GM18870 (cell line): ENCODE data around the gene VPREB3.
"Not testable (repeated sequence)": the region's sequence is repeated elsewhere in the genome, so short reads cannot be mapped to it uniquely, and the experiment has no call there.

Experiments used
- ATAC-seq: cut with Tn5 transposase; IDR thresholded peaks from one replicate; pipeline ENCODE4 v1.9.1; 2021; ENCODE audit warnings: moderate library complexity; ENCODE audit not compliant: unreplicated experiment

Gene VPREB3

DNA sequence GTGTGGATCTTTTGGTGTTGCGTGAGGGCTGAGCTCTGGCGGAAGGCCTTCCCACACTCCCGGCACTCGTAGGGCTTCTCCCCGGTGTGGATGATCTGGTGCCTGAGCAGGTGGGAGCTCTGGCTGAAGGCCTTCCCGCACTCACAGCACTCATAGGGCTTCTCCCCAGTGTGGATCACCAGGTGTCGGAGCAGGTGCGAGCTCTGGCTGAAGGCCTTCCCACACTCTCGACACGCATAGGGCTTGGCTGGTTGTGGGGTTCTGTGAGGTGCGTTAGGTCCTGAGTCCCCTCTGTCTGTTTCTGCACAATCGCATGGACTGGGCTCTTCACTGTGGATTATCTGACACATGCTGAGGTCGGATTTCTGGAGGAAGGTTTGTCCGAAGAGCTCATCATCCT lies 9.7 kb downstream of the VPREB3 start:
- ATAC-seq: no peak

- ATAC-seq: no peak
Measured at GRCh38 chr22:23744001-23744400, 10.2 kb downstream of the VPREB3 start.

- no peak for ATAC-seq
Measured at GRCh38 chr22:23743303-23743705, 10.9 kb downstream of the VPREB3 start.

DNA sequence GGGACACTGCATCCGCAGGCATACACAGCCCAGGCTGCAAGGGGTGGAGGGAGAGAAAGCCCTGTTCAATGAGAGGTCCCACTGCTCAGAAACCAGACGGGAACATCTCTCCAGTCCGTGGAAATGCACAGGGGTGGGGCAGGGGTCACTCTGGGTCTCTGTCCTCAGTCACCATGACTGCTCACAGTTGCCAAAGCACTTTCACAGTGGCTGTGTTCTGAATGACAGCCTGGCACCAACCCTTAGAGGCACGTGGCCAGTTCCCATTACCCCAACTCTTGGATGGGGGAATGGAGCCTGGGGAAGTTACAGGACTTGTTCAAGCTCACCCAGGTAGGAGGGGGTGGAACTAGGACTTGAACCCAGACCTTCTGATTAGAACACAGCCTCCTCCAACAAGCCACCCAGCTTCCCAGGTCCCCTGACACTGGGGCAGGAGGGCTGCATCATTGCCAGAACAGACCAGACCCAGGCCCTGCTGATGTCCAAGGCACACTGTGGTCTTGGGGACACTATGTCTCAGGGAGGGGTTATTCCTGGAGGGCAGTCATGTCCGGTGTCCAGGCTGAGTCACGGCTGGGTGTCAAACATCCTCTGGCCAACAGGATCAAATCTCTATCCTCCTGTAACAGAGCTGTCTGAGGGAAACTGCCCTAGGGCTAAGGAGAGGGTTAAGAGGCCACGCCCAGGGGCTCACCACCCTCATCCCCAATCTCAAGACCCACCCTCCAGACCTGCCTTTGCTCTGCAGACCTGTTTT lies 11.5 kb downstream of the VPREB3 start:
- no peak for ATAC-seq

DNA sequence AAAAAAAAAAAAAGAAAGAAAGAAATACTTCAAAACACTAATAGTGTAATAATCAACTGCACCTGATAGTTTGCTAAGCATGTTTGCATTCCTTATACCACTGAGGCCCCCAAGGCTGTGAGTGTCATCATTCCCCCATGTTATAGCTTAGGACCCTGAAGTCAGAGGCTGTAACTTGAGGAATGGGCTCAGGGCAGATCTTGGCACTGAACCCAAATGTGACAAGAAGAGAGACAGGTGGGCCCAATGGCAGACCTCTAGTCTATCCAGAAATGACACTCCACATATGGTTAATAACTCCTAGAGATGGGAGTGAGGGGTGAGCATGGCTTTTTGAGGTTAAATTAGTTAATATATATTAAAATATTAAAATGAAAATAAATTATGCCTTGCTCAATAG lies 16.5 kb downstream of the VPREB3 start:
- no peak for ATAC-seq

- not testable (repeated sequence) for ATAC-seq
Measured at GRCh38 chr22:23728108-23728507, 26.1 kb downstream of the VPREB3 start.

- no peak for ATAC-seq
Measured at GRCh38 chr22:23722724-23723123, 31.5 kb downstream of the VPREB3 start.

DNA sequence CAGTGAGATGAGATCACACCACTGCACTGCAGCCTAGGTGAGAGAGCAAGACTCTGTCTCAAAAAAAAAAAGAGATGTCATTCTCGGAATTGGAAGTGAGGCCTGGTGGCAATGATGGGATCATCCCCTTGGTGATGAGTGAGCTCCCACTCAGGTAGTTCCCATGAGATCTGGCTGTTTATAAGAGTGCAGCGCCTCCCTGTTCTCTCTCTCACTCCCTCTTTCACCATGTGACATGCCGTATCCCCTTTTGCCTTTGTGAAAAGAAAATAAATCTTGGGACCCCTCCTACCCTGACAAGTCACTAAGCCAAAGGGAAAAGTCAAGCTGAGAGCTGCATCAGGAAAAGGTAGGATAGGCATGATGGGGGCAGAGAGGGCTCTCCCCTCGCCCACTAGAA lies 32.1 kb downstream of the VPREB3 start:
- ATAC-seq: no peak

- ATAC-seq: no peak
Measured at GRCh38 chr22:23720855-23721254, 33.4 kb downstream of the VPREB3 start.

DNA sequence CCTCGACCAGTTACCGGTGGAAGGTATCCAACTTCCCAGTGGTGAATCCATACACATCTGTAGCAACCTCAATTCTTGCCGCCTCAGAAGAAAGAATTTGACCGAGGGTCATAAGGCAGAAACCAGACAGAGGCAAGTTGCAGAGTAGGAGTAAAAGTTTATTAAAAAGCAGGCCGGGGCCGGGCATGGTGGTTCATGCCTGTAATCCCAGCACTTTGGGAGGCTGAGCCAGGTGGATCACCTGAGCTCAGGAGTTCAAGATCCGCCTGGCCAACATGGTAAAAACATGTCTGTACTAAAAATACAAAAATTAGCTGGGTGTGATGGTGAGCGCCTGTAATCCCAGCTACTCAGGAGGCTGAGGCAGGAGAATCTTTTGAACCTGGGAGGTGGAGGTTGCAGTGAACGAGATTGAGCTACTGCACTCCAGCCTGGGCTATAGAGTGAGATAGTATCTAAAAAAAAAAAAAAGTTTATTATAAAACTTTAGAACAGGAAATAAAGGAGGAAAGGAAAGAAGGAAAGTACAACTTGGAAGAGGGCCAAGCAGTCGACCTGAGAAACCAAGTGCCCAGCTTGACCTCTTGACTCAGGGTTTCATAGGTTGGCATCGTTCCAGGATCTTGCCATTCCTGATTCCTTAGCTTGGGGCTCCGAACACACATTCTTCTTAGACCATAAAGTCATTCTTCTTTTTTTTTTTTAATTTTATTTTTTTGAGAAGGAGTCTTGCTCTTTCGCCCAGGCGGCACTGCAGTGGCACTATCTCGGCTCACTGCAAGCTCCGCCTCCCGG lies 35.7 kb downstream of the VPREB3 start:
- no peak for ATAC-seq

DNA sequence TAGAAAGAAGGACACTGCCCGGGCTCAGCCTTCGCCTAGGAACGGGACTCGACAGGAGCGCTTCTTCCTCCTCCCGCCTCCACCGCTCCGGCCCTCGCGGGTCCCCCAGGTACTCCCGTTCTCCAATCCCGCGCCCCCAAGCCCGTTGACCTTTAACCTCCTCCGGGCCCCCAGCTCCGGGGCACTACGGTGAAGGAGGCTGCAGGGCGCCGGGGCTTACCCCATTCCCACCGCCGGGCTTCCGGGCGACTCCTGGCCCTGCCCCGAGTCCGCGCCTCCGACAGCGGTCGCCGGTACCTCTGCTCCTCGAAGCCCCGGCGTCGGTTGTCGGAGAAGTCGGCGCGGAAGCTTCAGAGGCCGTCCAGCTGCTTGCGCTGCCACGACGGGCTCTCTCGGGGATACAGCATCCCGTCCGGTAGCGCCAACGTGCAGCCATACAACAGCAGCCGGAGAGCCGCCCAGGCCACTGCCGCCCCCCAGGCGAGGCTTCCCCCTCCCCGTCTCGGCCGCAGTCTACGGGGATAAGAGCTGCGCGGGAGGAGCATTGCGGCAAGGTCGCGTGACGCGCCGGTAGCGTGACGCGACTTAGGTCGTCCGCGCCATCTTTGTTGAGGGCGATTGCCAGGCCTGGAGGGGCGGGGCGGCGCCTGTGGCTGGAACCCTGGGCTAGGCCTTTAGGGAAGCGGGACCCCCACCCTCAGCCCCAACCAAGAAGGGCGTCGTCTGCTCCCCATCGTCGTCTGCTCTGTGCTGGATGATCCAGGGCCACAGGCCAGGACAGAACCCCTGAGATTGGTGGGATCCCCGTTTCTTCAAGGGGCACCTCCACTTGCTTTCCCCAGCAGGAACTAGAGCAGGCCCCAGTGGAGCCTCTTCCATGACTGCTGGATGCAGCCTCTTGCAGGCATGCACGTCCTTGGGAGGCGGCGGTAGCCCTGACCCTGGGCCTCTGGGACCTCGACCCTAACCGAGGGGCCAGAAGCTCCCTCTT lies 37.1 kb downstream of the VPREB3 start:
- ATAC-seq: no peak

GRCh38 chr22:23715806-23716375 lies 38.3 kb downstream of the VPREB3 start:
- no peak for ATAC-seq

GRCh38 chr22:23714596-23715578 lies 39.3 kb downstream of the VPREB3 start:
- ATAC-seq: no peak

DNA sequence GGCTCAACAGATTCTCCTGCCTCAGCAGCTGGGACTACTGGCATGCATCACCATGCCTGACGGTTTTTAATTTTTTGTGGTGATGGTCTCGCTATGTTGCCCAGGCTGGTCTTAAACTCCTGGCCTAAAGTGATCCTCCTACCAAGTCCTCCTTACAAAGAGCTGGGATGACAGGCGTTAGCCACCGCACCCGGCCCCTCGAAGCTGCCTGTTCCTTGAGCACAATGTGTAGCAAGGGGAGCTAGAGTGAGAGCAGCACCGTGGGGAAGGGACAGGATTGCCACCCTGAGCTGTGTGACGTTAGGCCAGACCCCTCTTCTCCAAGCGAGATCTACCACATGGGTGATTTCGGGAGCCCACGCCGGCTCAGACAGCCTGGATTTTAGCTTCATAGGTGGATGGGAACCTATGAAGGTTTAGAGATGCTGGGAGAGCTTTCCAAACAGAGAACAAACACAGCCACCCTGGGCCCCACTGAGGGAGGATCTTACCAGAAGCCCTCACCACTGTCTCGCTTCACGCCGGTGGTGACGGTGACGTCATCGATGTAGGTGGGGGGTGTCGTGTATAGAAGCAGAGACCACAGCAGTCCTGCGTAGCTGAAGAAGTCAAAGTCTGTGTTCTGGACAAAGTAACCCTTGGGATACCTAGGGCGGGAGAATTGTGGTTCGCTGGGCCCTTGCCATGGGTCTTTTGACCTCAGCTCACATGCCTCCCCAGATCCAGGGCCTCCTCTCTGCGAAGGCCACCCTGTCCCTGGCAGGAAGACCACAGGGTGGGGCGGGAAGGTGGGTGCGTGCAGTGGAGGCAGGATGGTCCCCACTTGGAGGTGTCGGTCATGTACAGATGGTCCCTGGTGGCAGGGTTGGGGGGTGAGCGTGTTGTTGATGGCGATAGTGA lies 40.3 kb downstream of the VPREB3 start:
- no peak for ATAC-seq

DNA sequence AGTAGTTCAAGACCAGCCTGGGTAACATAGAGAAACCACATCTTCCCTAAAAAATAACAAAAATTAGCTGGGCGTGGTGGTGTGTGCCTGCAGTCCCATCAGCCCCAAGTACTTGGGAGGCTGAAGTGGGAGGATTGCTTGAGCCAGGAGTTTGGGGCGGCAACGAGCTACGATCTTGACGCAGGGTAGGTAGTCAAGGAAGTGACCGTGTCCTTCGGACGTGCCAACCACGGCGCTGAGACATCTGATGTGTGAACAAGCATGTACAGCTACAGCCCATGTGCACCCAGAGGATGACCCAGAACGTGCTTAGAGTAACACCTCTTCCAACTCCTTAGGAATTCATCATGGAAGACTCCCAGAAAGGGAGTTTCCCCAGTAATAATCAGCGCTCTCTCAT lies 42.0 kb downstream of the VPREB3 start:
- no peak for ATAC-seq

GRCh38 chr22:23709107-23709506 lies 45.1 kb downstream of the VPREB3 start:
- ATAC-seq: no peak

GRCh38 chr22:23708270-23708669 lies 46.0 kb downstream of the VPREB3 start:
- no peak for ATAC-seq

- ATAC-seq: no peak
Measured at GRCh38 chr22:23705358-23705757, 48.9 kb downstream of the VPREB3 start.

DNA sequence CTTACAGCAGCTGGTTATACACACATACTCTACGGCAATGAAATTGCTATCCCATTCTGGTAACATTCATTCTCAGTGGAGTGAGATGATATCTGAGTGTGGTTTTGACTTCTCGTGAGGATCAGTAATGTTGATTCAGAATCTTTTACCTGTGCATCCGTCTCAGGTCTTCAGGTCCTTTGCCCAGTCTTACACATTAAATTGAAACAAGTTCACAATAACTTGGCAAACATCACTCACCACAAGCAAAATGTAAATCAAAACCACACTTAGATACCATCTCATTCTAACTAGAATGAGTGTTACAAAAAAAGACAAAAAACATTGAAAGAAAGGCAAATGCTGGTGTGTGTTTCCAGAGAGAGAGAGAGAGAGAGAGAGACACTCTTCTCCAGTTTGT lies 49.4 kb downstream of the VPREB3 start:
- no peak for ATAC-seq
